HepG2 (cell line): ENCODE results near the gene LARP1. TPM values are rescaled to one million over a fixed set of nuclear protein-coding genes. Genes with fewer than 3 reads are reported as not detected.

Experiments used
- ARID4A ChIP-seq: sonication (generic); formaldehyde crosslinking; IDR thresholded peaks from 2 replicates; pipeline ENCODE4 v1.5.0; 2020; ENCODE audit warnings: mild to moderate bottlenecking, missing genetic modification reagents, borderline replicate concordance
- CAMTA2 ChIP-seq: sonication (generic); formaldehyde crosslinking; IDR thresholded peaks from 2 replicates; pipeline ENCODE4 v1.4.0; 2020; ENCODE audit warnings: mild to moderate bottlenecking, missing genetic modification reagents, borderline replicate concordance
- CHCHD3 ChIP-seq: sonication (generic); formaldehyde crosslinking; IDR thresholded peaks from 2 replicates; pipeline ENCODE4 v1.8.0; 2022; ENCODE audit warnings: mild to moderate bottlenecking, missing genetic modification reagents, moderate library complexity
- GABPB1 ChIP-seq: IDR thresholded peaks from 2 replicates; pipeline ENCODE4 v1.6.1; 2016; ENCODE audit warnings: mild to moderate bottlenecking, missing genetic modification reagents, moderate library complexity, missing compliant biosample characterization
- HMGXB4 ChIP-seq, 2 experiments: sonication (generic) in 1 of 2; formaldehyde crosslinking in 1 of 2; IDR thresholded peaks; 2 replicates each; pipeline versions ENCODE4 v1.4.0 to v1.6.1; 2018 to 2020; ENCODE audit warnings: missing genetic modification reagents in 2 of 2, borderline replicate concordance in 1 of 2, low read depth in 1 of 2, mild to moderate bottlenecking in 1 of 2, missing biosample characterization in 1 of 2
- HNF4G ChIP-seq, 2 experiments: sonication (generic) in 1 of 2; formaldehyde crosslinking in 1 of 2; IDR thresholded peaks; 2 replicates each; pipeline versions ENCODE4 v1.4.0 to v1.6.1; 2011 to 2020; ENCODE audit warnings: borderline replicate concordance in 2 of 2, low read depth in 2 of 2, mild to moderate bottlenecking in 2 of 2, low read length in 1 of 2, missing genetic modification reagents in 1 of 2, moderate library complexity in 1 of 2
- HOXA9 ChIP-seq: sonication (generic); formaldehyde crosslinking; IDR thresholded peaks from 2 replicates; pipeline ENCODE4 v1.8.1; 2022; ENCODE audit warnings: missing genetic modification reagents, mild to moderate bottlenecking, moderate library complexity, borderline replicate concordance
- KLF9 ChIP-seq: IDR thresholded peaks from 2 replicates; pipeline ENCODE4 v1.6.1; 2016; ENCODE audit warnings: low read depth
- MED1 ChIP-seq: sonication (generic); formaldehyde crosslinking; IDR thresholded peaks from 2 replicates; pipeline ENCODE4 v1.4.0; 2020; ENCODE audit warnings: missing genetic modification reagents
- MEIS2 ChIP-seq: sonication (generic); formaldehyde crosslinking; IDR thresholded peaks from 2 replicates; pipeline ENCODE4 v1.9.0; 2021; ENCODE audit warnings: mild to moderate bottlenecking, missing genetic modification reagents
- MIXL1 ChIP-seq: IDR thresholded peaks from 2 replicates; pipeline ENCODE4 v1.6.1; 2016
- NR2C2 ChIP-seq: sonication (generic); formaldehyde crosslinking; IDR thresholded peaks from 2 replicates; pipeline ENCODE4 v1.4.0; 2020; ENCODE audit warnings: missing genetic modification reagents, mild to moderate bottlenecking, moderate library complexity, borderline replicate concordance
- TERF1 ChIP-seq: sonication (generic); formaldehyde crosslinking; IDR thresholded peaks from 2 replicates; pipeline ENCODE4 v1.8.0; 2022; ENCODE audit warnings: mild to moderate bottlenecking, missing genetic modification reagents, moderate library complexity
- YEATS2 ChIP-seq: sonication (generic); formaldehyde crosslinking; IDR thresholded peaks from 2 replicates; pipeline ENCODE4 v1.4.0; 2020; ENCODE audit warnings: missing genetic modification reagents, borderline replicate concordance
- ZNF326 ChIP-seq: sonication (generic); formaldehyde crosslinking; IDR thresholded peaks from 2 replicates; pipeline ENCODE4 v1.4.0; 2020; ENCODE audit warnings: missing genetic modification reagents, borderline replicate concordance
- ZNF709 ChIP-seq: sonication (generic); formaldehyde crosslinking; IDR thresholded peaks from 2 replicates; pipeline ENCODE4 v1.5.0; 2020; ENCODE audit warnings: mild to moderate bottlenecking, missing genetic modification reagents
- ZNF724P ChIP-seq: sonication (generic); formaldehyde crosslinking; IDR thresholded peaks from 2 replicates; pipeline ENCODE4 v1.8.0; 2022; ENCODE audit warnings: missing genetic modification reagents, borderline replicate concordance
- polyA plus RNA-seq, 8 experiments: library from polyadenylated mRNA; depleted of rRNA in 3 of 8; stranded (reverse) in 7 of 8; unstranded in 1 of 8; fragments of >200 nt; fragmentation: Illumina TruSeq in 4 of 8; extraction: Trizol in 4 of 8; gene quantifications; 2 replicates each; pipeline versions ENCODE4 v1.2.1 to v1.2.3, GENCODE V29; 2011 to 2016; ENCODE audit warnings: low read depth in 4 of 8, missing spikeins in 1 of 8, mixed read lengths in 1 of 8; ENCODE audit not compliant: insufficient read depth in 1 of 8
- total RNA-seq, 5 experiments: library from RNA; depleted of rRNA; stranded (reverse); fragments of >200 nt; fragmentation: Illumina TruSeq; extraction: Trizol; gene quantifications; 2 replicates each; pipeline ENCODE4 v1.2.3, GENCODE V29; 2016; ENCODE audit warnings: low read depth in 1 of 5

Gene LARP1
- total and polyA plus RNA-seq, 2 of the 13 experiments (the other 11 are each of a cell fraction or from before 2014, with no cell fraction given) = 45.2 to 61.4 TPM

GRCh38 chr5:154834053-154834452 lies 78.9 kb downstream of the LARP1 start (continued):
- no peak for TF ChIP-seq CAMTA2 (CRISPR knock-in tag)
- no peak for TF ChIP-seq YEATS2
- TF ChIP-seq KLF9 (CRISPR knock-in tag) = no peak
- TF ChIP-seq MIXL1 (CRISPR knock-in tag) = peak; percentile 55; the same call in 1 of the 2 replicates
- no peak for TF ChIP-seq NR2C2 (CRISPR knock-in tag)
- no peak for TF ChIP-seq CHCHD3 (CRISPR knock-in tag)
- TF ChIP-seq ZNF709 (CRISPR knock-in tag) = no peak
- TF ChIP-seq HMGXB4 (CRISPR knock-in tag; IDR thresholded peaks at IDR 0.05; ENCODE audit: borderline replicate concordance in 1 of 2, low read depth in 1 of 2) = no peak
- peak; percentile 81 for TF ChIP-seq MED1 (CRISPR knock-in tag)
- no peak for TF ChIP-seq HOXA9 (CRISPR knock-in tag)
- no peak for TF ChIP-seq ZNF326 (CRISPR knock-in tag)
- no peak for TF ChIP-seq GABPB1 (CRISPR knock-in tag)
- TF ChIP-seq MEIS2 (CRISPR knock-in tag) = peak; percentile 79; the same call in 1 of the 2 replicates
- peak; percentile 39; the same call in 1 of the 2 replicates for TF ChIP-seq ARID4A
- no peak for TF ChIP-seq TERF1 (CRISPR knock-in tag)
- no peak for TF ChIP-seq ZNF724P (CRISPR knock-in tag)
- peak; percentile 61 for TF ChIP-seq HNF4G (IDR thresholded peaks at IDR 0.05; ENCODE audit: borderline replicate concordance, low read depth, low read length)
- no peak for TF ChIP-seq HNF4G (CRISPR knock-in tag; IDR thresholded peaks at IDR 0.05; ENCODE audit: borderline replicate concordance, low read depth)
